NOMO-1 treated with DMSO at 0.1 percent for 48 hours (cell line): ENCODE measurements around the gene CACNB2.
"Not testable (repeated sequence)": the region's sequence is repeated elsewhere in the genome, so short reads cannot be mapped to it uniquely, and the experiment has no call there.

Experiments
- DNase-seq: peaks from one replicate; lab custom pipeline; 2025; ENCODE audit not compliant: unreplicated experiment; lab: John Stamatoyannopoulos, UW

CACNB2 gene

DNA sequence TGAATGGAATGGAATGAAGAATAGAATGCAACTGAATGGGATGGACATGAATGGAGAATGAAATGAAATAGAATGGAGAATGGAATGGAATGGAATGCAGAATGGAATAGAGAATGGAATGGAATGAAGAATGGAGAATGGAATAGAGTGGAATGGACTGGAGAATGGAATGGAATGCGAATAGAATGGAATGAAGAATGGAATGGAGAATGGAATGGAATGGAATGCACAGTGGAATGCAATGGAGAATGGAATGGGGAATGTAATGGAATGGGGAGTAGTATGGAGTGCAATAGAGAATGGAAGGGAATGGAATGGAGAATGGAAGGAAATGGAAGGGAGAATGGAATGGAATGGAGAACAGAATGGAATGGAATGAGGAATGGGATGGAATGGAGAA is 417.7 kb downstream of the CACNB2 start:
- DNase-seq: no peak

DNA sequence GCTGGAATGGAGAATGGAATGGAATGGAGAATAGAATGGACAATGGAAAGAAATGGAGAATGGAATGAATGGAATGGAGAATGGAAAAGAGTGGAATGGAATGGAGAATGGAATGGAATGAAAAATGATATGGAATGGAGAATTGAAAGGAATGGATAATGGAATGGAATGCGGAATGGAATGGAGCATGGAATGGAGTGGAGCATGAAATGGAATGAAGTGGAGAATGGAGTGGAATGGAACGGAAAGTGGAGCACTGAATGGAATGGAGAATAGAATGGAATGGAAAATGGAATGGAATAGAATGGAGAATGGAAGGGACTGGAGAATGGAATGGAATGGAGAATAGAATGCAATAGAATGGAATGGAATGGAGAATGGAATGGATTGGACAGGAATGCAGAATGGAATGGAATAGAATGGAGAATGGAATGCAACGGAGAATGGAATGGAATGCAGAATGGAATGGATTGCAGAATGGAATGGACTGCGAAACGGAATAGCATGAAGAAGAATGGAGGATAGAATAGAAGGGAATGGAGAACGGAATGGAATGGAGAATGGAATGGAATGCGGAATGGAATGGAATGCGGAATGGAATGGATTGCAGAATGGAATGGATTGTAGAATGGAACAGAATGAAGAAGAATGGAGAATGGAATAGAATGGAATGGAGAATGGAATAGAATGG is 421.8 kb downstream of the CACNB2 start:
- DNase-seq: no peak

DNA sequence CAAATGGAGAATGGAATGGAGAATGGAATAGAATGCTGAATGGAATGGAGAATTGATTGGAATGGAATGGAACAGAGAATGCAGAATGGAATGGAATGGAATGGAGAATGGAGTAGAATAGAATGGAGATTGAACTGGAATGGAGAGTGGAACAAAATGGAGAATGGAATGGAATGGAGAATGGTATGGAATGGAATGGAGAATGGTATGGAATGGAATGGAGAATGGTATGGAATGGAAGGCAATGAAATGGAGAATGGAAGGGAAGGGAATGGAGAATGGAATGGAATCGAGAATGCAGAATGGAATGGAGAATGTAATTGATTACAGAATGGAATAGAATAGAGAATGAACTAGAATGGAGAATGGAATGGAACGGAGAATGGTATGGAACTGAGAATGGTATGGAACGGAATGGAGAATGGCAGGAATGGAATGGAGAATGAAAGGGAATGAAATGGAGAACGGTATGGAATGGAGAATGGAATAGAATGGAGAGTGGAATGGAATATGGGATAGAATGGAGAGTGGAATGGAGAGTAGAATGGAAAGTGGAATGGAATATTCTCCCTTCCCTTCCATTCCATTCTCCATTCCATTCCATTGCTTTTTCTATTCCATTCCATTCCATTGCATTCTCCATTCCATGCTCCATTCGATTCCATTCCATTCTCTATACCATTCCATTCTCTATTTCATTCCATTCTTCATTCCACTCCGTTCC is 422.9 kb downstream of the CACNB2 start:
- DNase-seq: no peak

DNA sequence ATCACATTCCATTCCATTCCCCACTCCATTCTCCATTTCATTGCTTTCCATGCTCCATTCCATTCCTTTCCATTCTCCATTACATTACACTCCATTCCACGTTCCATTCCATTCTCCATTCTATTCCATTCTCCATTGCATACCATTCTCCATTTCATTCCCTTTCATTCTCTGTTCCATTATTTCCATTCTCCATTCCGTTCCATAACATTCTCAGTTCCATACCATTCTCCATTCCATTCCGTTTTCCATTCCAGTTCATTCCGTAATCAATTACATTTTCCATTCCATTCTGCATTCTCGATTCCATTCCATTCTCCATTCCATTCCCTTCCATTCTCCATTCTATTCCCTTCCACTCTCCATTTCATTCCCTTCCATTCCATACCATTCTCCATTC is 424.8 kb downstream of the CACNB2 start:
- DNase-seq: no peak

DNA sequence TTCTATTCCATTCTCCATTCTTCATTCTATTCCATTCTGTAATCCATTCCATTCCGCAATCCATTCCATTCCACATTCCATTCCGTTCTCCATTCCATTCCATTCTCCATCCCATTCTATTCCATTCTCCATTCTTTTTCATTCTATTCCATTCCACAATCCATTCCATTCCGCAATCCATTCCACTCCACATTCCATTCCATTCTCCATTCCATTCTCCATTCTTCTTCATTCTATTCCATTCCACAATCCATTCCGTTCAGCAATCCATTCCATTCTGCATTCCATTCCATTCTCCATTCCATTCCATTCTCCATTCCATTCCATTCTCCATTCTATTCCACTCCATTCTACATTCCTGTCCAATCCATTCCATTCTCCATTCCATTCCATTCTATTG is 426.0 kb downstream of the CACNB2 start:
- DNase-seq: no peak

DNA sequence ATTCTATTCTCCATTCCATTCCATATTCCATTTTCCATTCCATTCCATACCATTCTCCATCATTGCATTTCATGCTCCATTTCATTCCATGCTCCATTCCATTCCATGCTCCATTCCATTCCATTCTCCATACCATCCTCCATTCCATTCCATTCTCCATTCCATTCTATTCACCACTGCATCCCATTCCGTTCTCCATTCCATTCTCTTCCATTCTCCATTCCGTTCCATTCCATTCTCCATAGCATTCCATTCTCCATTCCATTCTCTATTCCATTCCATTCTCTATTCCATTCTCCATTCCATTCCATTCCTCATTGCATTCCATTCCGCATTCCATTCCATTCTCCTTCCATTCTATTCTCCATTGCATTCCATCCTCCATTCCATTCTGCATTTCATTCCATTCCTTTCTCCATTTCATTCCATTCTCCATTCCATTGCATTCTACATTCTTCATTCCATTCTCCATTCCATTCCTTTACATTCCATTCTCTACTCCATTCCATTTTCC is 427.2 kb downstream of the CACNB2 start:
- no peak for DNase-seq

DNA sequence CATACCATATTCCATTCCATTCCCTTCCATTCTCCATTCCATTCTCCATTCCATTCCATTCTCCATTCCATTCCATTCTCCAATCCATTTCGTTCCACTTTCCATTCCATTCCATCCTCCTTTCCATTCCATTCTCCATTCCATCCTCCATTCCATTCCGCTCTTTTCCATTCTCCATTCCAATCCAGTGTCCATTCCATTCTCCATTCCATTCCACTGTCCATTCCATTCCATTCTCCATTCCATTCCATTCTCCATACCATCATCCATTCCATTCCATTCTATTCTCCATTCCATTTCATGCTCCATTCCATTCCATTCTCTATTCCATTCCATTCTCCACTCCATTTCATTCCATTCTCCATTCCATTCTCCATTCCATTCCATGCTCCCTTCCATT is 430.2 kb downstream of the CACNB2 start:
- DNase-seq: not testable (repeated sequence)

DNA sequence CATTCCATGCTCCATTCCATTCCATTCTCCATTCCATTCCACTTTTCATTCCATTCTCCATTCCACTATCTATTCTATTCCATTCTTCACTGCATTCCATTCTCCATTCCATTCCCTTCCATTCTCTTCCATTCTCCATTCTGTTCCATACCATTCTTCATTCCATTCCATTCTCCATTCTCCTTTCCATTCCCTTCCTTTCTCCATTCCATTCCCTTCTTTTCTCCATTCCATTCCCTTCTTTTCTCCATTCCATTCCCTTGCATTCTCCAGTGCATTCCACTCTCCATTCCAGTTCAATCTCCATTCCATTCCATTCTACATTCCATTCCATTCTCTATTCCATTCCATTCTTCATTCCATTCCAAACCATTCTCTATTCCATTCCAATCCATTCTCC is 430.9 kb downstream of the CACNB2 start:
- no peak for DNase-seq

DNA sequence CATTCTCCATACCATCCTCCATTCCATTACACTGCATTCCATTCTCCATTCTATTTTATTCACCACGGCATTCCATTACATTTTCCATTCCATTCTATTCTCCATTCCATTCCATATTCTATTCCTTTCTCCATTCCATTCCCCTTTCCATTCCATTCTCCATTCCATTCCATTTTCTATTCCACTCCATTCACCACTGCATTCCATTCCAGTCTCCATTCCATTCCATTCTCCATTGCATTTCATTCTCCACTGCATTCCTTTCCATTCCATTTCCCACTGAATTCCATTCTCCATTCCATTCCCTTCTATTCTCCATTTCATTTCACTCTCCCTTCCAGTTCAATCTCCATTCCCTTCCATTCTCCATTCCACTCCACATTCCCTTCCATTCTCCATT is 431.6 kb downstream of the CACNB2 start:
- no peak for DNase-seq

DNA sequence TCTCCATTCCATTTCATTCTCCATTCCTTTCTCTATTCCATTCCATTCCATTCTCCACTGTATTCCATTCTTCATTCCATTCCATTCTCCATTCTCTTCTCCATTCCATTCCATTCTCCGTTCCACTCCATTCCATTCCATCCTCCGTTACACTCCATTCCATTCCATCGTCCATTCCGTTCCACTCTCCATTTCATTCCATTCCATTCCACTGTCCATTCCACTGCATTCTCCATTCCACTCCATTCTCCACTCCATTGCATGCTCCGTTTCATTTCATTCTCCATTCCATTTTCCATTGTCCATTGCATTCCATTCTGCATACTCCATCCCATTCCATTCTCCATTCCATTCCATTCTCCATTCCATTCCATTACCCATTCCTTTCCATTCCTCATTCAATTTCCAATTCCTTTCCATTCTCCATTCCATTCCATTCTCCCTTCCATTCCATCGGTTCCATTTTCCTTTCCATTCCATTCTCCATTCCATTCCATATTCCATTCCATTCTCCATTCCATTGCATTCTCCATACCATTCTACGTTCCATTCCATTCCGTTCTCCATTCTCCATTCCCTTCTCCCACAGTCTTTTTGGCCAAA is 432.8 kb downstream of the CACNB2 start:
- no peak for DNase-seq

DNA sequence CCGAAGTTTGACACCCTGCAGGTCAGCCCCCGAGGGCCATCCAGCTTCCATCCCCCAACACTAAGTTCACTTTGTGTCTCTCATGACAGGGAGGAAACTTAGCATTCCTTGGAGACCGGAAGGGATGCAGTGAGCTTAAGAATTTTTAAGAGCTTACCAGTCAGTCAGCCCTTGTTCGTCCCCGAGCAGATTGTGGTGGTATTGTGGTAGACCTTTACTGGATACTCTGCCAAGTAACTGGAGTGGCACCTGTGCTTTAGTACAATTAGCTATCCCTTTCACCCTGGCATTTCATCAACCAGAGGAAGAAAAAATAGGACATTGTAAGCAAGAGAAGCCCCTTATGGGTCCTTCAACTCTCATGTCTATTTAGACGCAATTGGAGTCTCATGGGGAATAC is 436.4 kb downstream of the CACNB2 start:
- no peak for DNase-seq

DNA sequence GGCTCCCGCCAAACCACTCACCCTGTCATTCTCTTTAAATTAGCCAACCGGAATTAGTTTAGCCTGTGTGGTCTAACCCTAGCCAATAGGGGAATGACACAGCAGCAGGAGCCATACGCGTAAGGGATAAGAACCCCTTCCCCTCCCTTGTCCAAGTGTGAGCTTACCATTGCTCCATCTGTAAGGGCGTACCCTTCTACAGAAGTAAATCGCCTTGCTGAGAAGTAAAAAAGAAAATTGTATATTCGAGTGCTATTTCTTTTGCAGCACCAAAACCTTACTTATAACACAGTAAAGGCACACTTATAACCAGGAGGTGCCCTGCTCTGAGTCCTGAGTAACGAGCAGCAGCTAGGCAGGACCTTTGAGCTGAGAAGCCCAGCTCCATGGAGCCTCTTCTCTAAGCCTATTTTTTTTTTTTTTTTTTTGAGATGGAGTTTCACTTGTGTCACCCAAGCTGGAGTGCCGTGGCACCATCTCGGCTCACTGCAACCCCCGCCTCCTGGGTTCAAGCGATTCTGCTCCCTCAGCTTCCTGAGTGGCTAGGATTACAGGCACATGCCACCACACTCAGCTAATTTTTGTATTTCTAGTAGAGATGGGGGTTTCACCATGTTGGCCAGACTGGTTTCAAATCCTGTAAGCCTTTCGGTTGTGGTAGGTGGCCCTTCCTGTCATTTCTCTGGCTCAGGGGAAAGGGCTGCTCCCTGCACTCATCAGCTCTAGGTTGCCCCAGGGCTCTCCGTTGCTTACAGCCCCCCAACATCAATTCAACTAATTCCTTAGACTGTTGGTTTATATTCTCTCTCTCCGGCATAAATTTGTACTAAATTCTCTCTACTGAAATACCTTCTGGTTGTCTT is 437.8 kb downstream of the CACNB2 start:
- DNase-seq: no peak

DNA sequence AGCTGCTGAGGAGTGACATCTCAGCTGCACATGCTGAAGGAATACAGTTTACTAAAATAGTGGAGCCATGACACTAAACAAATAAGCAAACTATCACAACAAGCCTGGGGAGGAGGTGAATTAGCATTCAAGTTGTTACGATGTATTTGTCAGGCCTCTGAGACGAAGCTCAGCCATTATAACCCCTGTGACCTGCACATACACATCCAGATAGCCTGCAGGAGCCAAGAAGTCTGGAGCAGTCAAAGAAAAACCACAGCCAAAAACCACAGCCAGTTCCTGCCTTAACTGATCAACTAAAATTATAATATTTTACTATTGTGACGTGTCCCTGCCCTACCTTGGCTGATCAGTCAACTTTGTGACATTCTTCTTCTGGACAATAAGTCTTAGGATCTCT is 442.6 kb downstream of the CACNB2 start:
- peak; percentile 7 for DNase-seq

DNA sequence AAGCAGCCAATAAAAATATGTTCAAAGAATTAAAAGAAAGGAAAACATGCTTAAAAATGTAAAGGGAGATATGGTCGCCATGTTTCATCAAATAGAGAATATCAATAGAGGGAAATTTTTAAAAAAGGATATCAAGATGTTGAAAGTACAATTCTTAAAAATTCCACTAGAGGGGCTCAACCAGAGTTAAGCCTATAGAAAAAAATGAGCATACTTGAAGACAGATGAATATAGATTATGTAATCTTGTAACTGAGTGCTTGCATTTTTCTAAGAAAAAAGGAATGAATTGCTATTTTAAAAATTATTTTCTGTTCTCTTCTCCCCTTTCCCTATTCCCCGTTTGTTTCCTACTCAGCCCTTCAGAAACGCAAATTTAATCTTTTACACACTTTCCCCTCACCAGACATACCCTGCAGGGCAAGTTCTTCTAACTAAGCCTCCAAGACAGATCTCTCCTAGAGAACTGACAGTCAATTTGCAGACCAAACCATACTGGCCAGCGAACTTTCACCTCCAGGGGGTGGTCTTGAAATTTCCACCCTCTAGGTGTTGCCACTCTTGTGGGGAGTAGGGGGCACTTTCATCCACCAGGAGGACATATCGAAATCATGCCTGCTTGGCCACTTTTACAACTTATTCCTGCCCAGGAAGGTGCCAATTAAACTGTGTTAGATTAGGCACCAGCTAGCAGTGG is 443.5 kb downstream of the CACNB2 start:
- peak; percentile 34 for DNase-seq

DNA sequence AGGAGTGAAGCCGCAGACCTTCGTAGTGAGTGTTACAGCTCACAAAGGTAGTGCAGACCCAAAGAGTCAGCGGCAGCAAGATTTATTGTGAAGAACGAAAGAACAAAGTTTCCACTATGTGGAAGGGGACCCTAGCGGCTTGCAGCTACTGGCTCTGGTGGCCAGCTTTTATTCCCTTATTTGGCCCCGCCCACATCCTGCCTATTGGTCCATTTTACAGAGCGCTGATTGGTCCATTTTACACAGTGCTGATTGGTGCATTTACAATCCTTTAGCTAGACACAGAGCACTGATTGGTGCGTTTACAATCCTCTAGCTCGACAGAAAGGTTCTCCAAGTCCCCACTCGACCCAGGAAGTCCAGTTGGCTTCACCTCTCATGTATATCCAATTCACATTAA is 446.4 kb downstream of the CACNB2 start:
- not testable (repeated sequence) for DNase-seq

DNA sequence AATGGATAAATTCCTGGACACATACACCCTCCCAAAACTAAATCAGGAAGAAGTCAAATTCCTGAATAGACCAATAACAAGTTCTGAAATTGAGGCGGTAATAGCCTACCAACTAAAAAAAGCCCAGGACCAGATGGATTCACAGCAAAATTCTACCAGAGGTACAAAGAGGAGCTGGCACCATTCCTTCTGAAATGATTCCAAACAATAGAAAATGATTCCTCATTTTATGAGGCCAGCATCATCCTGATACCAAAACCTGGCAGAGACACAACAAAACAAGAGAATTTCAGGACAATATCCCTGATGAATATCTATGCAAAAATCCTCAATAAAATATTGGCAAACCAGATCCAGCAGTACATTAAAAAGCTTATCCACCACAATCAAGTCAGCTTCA is 450.9 kb downstream of the CACNB2 start:
- DNase-seq: not testable (repeated sequence)
